Stomach smooth muscle (tissue), 2 donors: Measurements from ENCODE around the gene SLC16A10.
"Not testable (repeated sequence)": the region's sequence is repeated elsewhere in the genome, so short reads cannot be mapped to it uniquely, and the experiment has no call there.

ENCODE experiments used
- H3K27ac ChIP-seq: one replicate; pipeline ENCODE4 v1.7.0; 2013; ENCODE audit warnings: mild to moderate bottlenecking, low read length, inconsistent platforms
- H3K27me3 ChIP-seq, 2 donors: one replicate each; pipeline ENCODE4 v1.7.0; 2013; ENCODE audit warnings: low read length in 2 of 2; ENCODE audit not compliant: insufficient read depth in 2 of 2, control insufficient read depth in 1 of 2
- H3K36me3 ChIP-seq, 2 donors: one replicate each; pipeline ENCODE4 v1.7.0; 2013; ENCODE audit warnings: low read length in 2 of 2; ENCODE audit not compliant: control insufficient read depth in 2 of 2, insufficient read depth in 2 of 2
- H3K4me1 ChIP-seq: one replicate; pipeline ENCODE4 v1.7.0; 2013; ENCODE audit warnings: low read length; ENCODE audit not compliant: control insufficient read depth, insufficient read depth
- H3K4me3 ChIP-seq, 2 donors: one replicate each; pipeline ENCODE4 v1.7.0; 2013; ENCODE audit warnings: low read length in 2 of 2
- H3K9ac ChIP-seq, 2 donors: one replicate each; pipeline ENCODE4 v1.7.0; 2013; ENCODE audit warnings: low read length in 2 of 2, mild to moderate bottlenecking in 1 of 2
- H3K9me3 ChIP-seq, 2 donors: one replicate each; pipeline ENCODE4 v1.7.0; 2013; ENCODE audit warnings: low read length in 2 of 2; ENCODE audit not compliant: control insufficient read depth in 2 of 2
- donor health status: healthy.
- donor health status: Pancreatic carcinoma.

SLC16A10 gene

GRCh38 chr6:111087106-111087835, at the start of gene SLC16A10:
Gene SLC16A10 (plus strand): TSS chr6:111087503. CDS start chr6:111087753, 250 bp downstream.
- Histone ChIP-seq H3K27me3 (peaks cover 4 to 13% of the 10 kb centered on the region in 2 donors), H3K4me1 (peaks cover 11% of the 10 kb centered on the region), H3K36me3 (no peaks in the 10 kb centered on the region), H3K4me3 (peak within 1 kb of the TSS; percentile 75 to 85), H3K9ac (peak within 1 kb of the TSS; percentile 36 to 46), H3K27ac (no peak within 1 kb of the TSS), H3K9me3 (no peaks in the 10 kb centered on the region)

GRCh38 chr6:111038534-111039252, 48.6 kb upstream of the SLC16A10 start:
- no peak overlapping the region for H3K27ac ChIP-seq

GRCh38 chr6:111041917-111042316, 45.4 kb upstream of the SLC16A10 start:
- Histone ChIP-seq H3K27me3 (no peaks in the 10 kb centered on the region), H3K36me3 (no peaks in the 10 kb centered on the region), H3K27ac (no peak overlapping the region), H3K4me1 (no peaks in the 10 kb centered on the region), H3K9me3 (no peaks in the 10 kb centered on the region), H3K9ac (no peak overlapping the region), H3K4me3 (no peak overlapping the region)

More at GRCh38 chr6:111038534-111039252, 48.6 kb upstream of the SLC16A10 start:
- no peak overlapping the region for H3K9ac ChIP-seq
- no peaks in the 10 kb centered on the region for H3K4me1 ChIP-seq
- no peaks in the 10 kb centered on the region for H3K27me3 ChIP-seq
- H3K36me3 ChIP-seq: no peaks in the 10 kb centered on the region
- no peaks in the 10 kb centered on the region for H3K9me3 ChIP-seq
- H3K4me3 ChIP-seq: no peak overlapping the region

- no peaks in the 10 kb centered on the region for H3K4me1 ChIP-seq
- no peaks in the 10 kb centered on the region for H3K27me3 ChIP-seq
- no peaks in the 10 kb centered on the region for H3K36me3 ChIP-seq
- H3K27ac ChIP-seq: no peak overlapping the region
- H3K9me3 ChIP-seq: no peaks in the 10 kb centered on the region
- H3K4me3 ChIP-seq: no peak overlapping the region
- H3K9ac ChIP-seq: no peak overlapping the region
Measured at GRCh38 chr6:111047244-111047643, 40.1 kb upstream of the SLC16A10 start.

- H3K27me3 ChIP-seq: no peaks in the 10 kb centered on the region
- H3K4me1 ChIP-seq: no peaks in the 10 kb centered on the region
- no peak overlapping the region for H3K9ac ChIP-seq
- H3K4me3 ChIP-seq: no peak overlapping the region
- H3K27ac ChIP-seq: no peak overlapping the region
- H3K9me3 ChIP-seq: no peaks in the 10 kb centered on the region
- H3K36me3 ChIP-seq: no peaks in the 10 kb centered on the region
Measured at GRCh38 chr6:111050261-111051023, 36.9 kb upstream of the SLC16A10 start.

- Histone ChIP-seq H3K9me3 (no peaks in the 10 kb centered on the region), H3K4me1 (no peaks in the 10 kb centered on the region), H3K36me3 (no peaks in the 10 kb centered on the region), H3K9ac (no peak overlapping the region), H3K27me3 (no peaks in the 10 kb centered on the region), H3K27ac (no peak overlapping the region), H3K4me3 (no peak overlapping the region)
Measured at GRCh38 chr6:111052171-111052570, 35.1 kb upstream of the SLC16A10 start.

GRCh38 chr6:111057074-111057752, 30.1 kb upstream of the SLC16A10 start:
- H3K36me3 ChIP-seq: no peaks in the 10 kb centered on the region
- H3K27ac ChIP-seq: no peak overlapping the region
- H3K9ac ChIP-seq: no peak overlapping the region
- no peaks in the 10 kb centered on the region for H3K4me1 ChIP-seq
- no peak overlapping the region for H3K4me3 ChIP-seq
- no peaks in the 10 kb centered on the region for H3K27me3 ChIP-seq
- no peaks in the 10 kb centered on the region for H3K9me3 ChIP-seq

GRCh38 chr6:111061508-111061907, 25.8 kb upstream of the SLC16A10 start:
- H3K9ac ChIP-seq: no peak overlapping the region
- H3K27ac ChIP-seq: no peak overlapping the region
- no peaks in the 10 kb centered on the region for H3K4me1 ChIP-seq
- H3K9me3 ChIP-seq: no peaks in the 10 kb centered on the region
- no peak overlapping the region for H3K4me3 ChIP-seq
- H3K27me3 ChIP-seq: no peaks in the 10 kb centered on the region
- H3K36me3 ChIP-seq: no peaks in the 10 kb centered on the region

GRCh38 chr6:111061985-111062384, 25.3 kb upstream of the SLC16A10 start:
- H3K9me3 ChIP-seq, H3K9ac ChIP-seq, H3K4me3 ChIP-seq, H3K36me3 ChIP-seq, H3K27ac ChIP-seq, H3K27me3 ChIP-seq, H3K4me1 ChIP-seq: not testable (repeated sequence)

- not testable (repeated sequence) for H3K9ac ChIP-seq, H3K4me1 ChIP-seq, H3K36me3 ChIP-seq, H3K9me3 ChIP-seq, H3K4me3 ChIP-seq, H3K27me3 ChIP-seq, H3K27ac ChIP-seq
Measured at GRCh38 chr6:111062860-111063259, 24.4 kb upstream of the SLC16A10 start.
